ENCODE data around the gene KYNU.

The KYNU gene

DNA sequence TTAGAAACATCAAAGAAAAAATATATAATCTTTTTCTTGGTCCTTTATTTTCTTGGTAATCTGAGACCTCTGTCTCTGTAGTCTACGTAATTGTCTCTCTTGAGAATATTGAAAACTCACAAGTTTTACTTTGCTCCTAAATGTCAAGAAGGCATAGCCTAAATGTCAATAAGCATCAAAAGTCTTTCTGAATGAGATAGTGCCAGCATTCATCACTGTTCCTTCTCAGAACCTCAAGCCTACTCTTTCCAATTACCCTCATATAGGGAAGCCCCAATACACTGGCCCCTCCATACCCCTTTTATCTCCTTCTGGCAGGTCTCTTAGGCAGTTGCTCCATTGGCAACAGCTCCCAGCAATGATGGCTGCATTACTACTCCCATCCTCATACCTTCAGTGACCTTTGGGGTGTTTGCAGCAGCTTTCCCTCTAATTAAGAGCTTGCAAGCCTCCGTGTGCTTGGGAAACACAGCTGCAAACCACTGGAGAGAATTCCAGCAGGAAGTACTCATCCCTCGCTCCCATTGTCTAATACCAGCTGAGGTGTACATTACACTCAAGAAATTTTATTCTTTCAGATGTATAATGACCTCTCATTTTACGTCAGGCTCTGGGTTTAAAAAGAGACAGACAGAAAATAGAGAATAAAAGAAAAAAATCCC is 95.8 kb downstream of the KYNU start:
- no peak for DNase-seq

DNA sequence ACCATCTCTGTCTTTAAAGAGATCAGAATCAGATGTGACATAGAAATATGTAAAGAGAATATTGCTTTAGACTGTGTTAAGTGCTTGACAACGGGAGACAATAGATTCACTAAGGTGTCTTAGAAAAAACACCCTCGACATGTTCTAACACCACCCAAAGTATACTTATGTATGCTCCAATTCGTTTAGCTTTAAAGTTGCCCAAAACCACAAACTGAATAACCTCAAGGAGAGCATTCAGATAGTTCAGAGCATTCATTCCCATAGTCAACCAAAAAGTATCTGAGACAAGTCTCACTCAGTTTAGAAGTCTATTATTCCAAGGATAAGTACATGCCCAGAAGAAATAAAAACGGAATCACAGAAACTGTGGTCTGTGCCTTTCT is 96.4 kb downstream of the KYNU start:
- DNase-seq, result no peak

DNA sequence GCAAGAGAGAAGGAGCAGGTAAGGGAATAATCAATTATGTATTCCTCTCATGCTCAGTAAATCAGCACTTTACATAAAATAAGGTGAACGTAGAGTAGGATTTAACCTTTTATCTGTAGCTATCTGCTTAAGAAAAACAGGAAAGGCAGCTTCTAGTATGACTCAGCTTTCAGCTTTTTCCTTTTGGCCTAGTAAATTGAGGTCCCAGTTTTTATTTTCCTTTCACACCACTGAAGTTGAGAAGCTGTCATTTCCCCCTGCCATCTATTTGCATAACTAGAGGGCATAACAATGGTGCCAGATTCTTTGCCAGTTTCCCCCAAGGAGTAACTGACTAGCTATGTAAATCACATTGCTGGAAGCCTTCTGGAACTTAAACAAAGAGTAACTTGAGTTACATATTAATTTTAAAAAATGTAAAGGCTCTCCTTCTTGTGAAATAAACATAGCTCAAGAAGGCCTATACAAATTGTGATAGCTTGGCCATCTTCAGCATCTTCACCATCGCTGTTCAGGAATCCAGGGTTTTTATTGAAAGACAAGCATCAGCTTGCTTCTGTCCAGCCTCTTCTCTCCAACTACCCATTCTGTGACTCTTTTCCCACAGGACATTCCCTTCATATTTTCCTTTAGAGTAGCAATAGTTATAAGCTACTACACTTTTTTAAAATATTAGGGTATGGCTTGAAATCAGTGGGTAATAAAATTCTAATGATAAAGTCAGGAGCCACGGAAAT is 97.0 kb downstream of the KYNU start:
- DNase-seq, result no peak

DNA sequence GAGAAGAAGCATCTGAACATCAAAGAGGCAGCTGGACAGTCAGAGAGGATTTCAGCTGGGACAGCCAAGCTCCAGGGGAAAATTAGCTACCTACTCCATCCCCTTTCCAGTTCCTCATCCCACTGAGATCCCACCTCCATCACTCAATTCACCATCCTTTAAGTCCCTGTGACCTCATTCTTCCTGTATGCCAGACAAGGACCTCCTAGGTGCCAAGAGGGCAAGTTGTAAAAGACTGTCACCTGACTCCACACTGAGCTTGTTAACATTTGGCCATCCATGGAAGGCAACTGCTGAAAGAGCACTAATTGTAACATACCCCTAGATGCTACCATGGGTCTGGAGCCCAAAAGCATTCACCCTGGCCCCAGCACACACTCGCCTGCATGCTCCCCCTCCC is 97.8 kb downstream of the KYNU start:
- DNase-seq, result no peak

DNA sequence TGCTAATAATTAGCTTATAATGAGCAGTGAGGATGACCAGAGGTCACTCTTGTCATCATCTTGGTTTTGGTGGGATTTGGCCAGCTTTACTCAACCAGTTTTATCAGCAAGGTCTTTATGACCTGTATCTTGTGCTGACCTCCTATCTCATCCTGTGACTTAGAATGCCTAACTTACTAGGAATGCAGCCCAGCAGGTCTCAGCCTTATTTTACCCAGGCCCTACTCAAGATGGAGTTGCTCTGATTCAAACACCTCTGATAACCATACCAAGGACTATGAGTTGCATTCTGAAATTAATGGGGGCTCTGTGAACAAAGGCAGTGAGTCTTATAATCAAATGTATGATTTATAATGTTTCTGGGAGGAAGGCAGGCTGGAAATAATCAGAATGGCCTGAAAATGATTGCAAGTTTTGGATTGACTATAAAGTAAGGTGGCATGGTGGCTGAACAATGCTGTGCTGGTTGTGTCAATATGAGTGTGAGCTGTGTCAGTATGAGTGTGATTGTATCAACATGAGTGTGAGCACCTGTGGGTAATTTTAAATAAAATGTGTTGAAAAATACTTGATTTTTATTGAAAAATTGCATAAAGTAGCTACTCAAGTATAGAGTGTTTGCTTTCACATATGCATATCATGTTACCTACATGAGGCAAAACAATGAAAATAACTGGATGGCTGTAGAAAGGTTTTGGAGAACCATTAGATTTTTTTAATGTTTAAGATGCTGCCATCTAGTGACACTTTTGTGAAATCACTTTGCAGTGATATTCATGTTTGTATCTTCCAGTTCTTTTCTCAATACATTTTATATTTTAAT is 103.0 kb downstream of the KYNU start:
- peak; percentile 4 for DNase-seq

DNA sequence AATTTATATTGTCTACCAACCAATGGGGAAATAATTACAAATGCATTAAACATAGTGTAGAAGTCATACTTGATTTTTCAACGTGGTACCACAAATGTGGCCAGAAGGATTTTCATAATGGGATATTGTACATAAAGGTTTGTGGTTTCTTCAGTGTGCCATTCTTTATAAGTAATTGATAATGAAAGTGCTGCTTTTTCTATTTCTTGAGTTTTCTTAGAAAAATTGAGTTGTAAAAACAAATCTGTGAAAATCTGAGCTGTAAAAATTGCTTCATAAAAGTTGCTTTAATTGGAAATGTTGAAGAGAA is 103.6 kb downstream of the KYNU start:
- no peak for DNase-seq

DNA sequence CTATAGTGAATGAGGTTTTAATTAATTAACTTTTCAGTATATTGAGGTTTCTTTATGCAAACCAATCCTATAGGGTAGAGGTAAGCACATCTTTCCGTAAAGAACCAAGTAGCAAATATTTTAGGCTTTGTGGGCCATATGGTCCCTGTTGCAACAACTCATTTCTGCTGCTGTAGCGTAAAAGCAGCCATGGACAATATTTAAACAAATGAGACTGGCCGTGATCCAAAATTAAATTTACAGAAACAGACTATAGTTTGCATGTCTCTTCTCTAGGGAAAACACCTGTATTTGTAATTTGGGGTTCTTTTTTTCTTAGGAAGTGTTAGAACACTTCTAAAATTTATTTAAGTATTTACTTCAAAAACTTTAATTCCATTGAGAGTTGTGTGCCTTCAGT is 104.3 kb downstream of the KYNU start:
- DNase-seq, result no peak

DNA sequence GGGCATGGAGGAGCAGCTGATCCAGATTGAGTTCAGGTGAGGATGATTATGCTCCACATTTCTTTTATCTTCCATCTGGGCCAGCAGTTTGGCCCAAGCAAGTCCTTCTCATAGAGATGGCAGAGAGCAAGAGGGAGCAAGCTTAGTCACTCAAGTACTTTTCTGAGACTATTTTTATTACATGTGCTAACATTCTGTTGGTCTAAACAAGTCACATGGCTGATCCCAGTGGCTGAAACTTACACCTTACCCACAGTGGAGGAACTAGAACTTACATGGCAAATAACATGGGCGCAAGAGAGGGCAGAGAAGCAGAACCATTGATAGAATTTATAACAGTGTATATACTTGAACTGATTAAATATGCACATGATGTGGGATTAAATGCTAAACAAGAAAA is 105.7 kb downstream of the KYNU start:
- no peak for DNase-seq

DNA sequence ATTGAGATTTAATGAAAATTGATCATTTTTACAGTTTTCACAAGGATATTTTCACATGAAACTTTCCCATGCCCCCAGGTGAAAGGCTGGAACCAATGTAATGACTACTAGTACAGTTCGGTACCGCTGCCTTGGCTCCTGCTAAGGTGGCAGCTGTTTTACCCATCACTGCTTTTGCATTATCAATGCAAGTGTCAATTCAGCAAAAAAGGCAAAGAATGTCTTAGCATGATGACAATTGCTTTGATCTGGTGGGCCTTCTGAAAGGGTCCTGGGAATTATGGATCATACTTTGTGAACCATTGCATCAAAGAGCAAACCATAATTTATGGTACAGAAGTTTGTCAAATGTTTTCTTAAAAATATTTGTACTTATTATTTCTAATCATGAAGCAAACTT is 107.2 kb downstream of the KYNU start:
- no peak for DNase-seq

DNA sequence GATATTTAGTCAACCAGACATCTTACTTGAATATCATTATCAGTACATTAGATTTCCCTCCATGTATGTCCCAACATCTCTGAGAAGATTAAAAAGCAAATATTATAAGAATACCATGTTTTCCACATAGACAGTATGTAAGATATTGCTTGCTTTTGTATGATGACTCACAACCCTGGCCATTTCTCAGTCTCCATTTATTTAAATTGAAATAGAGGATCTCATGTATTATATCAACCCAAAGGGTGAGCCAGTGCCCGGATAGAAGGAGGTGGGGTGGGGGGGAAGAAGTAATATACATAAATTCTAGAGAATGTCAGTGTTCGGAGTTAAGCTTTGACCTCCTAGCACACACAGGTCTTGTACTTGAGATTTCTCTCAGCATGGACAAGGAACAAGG is 109.6 kb downstream of the KYNU start:
- no peak for DNase-seq

DNA sequence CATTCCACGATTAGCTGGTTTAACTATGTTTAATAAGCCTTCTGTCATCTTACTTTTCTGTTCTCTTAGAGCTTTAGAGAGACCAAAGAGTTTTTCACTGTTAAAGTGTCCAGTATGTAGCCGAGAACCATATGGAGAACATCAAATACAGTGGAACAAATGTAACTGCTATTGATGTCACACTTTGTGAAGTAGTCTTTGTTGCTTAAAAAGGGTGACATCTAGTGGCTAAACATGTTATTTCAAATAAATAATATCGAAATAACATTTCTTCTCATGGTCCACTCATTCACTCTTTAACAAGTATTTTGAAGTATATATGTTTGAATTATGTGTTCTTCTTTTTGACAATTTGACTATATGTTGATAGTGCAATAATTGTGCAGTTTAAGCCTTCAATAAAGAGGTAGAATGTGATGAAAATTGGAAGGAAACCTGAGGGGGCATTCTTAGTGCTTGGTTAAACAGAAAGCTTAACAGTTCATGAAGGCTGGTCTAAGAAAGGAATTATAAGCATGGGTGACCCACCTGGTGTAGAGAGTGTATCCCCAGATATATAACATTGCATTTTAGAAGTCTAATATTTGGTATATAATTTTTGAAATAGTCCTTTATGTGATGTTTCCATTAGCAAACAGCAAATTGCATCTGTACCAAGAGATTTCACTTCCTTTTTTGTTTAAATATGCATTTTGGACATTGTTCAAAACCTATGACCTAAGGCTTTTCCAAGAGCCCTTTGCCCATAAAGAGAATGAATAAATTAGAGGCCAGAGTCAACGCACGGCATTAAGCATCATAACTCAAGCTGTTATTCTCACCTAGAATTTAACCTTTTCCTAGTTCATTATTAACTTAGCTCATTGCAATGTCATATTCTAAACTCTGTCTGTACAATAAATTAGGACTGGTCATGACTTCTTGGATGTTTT is 112.1 kb downstream of the KYNU start:
- peak; percentile 17 for DNase-seq

DNA sequence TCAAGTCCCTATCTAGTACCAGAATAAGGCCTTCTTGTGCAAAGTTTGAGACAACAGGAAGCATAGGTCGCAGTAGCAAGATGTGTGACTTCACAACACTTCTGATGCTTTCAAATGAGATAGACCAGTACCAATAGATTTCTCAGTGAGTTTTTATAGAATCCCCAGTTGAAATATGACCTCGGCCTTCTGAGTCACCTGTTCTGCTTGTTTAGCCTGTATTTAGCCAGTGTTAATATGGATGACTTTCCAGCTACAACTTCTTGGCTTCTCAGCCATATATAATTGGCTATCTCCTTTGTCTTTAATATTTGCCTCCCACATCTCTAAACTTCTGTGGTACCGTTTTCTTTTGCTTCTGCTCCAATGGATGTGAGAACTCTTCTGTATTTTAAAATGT is 113.8 kb downstream of the KYNU start:
- no peak for DNase-seq

DNA sequence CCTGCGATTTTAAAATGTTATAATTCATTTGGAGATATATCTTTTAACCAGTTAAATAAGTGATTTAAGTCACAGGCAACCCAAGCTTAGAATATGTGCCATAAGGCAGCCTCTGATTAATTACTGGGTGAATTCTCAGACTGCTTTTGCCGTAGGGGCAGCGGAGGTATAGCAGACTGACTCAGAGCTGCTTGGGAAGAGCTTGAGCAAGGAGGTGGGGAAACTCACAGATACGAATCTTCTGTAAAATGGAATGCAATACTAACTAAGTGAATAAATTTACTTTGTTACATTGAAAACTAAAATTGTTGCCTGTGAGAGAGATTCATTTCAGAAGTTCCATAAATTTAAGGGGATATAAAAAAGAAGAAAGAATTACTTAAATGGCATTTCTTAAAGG is 115.4 kb downstream of the KYNU start:
- no peak for DNase-seq

DNA sequence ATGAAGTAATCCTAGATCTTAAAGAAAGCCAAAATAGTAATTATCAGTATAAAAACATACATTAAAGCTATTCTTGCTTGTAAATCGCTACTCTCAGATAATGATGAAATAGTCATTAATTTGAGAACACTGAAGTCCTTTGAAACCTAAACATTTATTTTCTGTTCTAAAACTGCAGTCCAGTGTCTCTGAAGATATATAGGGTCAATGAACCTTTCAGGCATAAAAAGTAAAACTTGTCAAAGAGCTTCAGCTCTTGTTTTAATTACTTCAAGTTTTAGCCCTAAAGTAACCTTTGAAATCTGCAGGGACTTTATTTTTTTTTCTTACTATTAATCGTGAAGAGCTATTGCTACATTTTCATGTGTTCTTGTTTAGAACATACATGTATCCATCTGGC is 116.3 kb downstream of the KYNU start:
- no peak for DNase-seq

DNA sequence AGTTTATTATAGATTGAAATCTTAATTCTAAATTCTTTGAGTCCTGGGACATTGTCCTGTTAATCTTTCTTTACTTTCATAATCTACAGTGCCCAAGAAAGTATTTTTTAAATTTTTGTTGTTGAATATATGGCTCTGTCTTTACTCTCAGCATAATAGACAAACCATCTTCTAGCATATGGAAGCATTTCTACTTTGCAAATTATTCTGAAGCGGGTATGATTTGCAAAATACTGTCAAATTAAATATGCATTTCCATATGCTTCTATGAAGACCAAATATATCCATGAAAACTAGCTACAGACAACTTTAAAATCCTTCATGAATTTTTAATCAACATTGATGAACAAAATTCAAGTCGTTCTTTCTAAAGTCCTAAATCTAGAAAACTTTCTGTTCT is 117.2 kb downstream of the KYNU start:
- DNase-seq, result no peak

DNA sequence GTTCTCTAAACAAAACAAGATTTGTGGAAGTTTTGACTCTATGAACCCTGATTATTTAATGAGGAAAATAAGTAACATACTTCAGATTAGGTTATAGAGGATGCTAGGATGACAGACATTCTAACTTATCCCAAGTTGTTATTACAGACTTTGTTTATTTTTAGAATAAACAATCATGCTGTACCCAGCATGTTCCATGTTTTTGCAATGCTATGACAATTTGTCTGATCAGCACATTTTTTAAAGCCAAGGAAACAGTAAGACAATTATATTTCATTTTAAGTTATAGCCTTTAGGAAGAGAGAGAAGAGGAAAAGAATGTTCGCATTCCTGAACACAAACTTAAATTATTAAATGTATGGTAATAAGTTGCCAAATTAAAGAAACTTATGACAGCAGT is 119.8 kb downstream of the KYNU start:
- DNase-seq, result no peak

DNA sequence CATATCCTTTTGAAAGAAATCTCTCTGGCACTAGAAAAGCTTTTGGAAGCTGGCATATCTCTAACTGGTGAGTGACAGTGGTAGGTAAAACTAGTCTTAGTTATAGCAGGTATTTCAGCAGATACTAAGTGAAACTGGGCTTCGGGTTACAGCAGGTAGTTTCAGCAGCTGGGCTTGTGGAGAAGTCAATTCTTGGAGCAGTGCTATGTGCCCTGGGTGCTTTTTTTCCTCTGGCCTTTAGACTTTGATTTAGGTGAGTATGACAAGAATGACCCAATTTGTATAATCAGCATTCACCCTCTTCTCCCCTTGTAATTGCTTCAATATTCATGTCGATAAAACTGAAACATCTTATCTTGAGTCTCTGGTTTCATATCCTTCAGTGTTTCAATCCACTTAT is 123.1 kb downstream of the KYNU start:
- DNase-seq, result no peak

DNA sequence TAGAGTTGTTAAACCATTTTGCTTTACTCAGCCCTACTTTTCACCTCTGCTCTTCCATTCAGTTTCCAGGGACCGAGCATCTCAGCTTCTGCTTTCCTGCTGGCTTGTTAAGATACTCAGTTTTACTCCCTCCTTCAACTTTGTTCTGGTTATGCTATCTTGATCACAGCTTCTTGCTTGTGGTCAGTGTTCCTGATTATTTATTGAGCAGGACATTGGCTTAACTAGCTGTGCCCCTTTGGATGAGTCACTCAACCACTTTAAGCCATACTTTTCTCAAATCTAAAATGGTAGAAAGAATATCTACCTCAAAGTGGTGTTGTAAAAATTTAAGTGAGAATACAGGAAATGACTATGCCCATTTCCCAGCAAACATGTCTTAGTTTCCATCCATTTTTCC is 124.0 kb downstream of the KYNU start:
- DNase-seq, result no peak

DNA sequence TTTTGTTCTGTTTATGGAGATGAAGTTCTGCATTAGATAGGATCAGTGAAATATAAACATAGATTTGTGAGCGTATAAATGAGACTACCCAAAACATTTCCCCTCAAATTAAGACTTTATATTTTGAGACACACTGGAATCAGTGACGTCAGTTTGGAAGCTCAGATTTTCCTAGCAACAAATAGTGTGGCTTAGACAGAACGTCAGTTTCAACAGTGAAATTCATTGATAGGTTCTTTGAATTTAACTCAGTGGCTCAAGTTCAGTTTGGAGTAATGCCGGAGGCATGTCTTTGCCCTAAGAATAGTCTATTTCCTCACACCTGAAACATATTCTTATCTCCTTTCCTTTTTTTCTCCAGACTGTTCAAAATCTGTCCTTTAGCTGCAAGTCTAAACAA is 138.2 kb downstream of the KYNU start:
- DNase-seq, result no peak

DNA sequence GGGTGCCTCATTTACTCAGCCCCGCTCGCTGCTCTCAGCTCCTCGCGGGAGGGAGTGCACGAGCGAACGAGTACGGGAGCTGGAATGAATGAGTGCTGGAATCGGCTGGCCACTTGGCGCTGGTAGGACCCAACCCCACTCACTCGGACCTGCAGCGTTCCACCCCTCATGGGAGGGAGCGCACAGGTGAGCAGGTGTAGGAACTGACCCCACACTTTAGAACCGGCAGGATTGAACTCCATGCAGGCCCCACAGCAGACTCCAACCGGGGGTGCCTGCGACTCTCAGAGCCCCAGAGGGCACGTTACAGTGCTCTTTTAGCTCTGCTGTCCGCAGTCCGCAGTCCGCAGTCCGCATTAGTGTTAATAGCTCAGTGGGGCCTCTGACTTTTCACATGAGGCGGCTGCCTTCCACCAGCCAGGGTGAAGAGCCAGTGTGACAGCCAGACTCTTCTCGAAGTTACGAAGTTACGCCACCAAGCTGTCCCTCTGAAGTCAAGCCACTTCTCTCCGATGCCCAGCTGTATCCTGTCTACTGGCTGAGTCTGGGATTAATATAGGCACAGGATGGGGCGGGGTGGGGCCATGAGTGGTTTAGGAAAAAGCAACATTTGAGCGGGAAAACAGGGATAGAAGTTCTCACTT is 149.1 kb downstream of the KYNU start:
- no peak for DNase-seq

DNA sequence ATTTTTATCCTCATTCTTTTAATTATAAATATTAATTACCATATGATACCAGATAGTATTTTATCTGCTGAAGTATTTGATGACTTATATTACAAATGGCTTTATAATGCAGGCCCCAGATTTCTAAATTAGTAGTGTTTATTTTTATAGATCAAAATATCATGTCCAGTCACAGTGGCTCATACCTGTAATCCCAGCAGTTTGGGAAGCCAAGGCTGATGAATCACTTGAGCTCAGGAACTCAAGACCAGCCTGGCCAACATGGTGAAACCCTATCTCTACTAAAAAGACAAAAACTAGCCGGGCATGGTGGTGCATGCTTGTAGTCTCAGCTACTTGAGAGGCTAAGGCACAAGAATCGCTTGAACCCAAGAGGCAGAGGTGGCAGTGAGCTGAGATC is 151.7 kb downstream of the KYNU start:
- no peak for DNase-seq

DNA sequence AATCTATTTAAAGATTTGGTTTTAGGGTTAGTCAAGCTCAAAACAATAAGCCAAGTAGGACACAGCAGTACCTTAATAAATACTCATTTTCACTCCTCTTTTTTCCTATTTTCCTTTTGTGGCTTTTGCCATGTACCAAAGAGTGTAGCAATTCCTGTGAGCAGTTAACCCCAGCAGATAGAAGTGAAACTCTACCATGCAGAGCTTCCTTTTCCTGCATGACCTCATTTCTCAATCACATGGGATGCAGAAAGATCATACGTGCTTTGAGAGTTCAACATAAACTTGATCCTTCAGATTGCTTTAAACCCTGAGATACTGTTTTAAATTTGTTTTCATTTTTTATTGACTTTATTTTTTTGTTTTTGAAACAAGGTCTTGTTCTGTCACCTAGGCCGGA is 152.7 kb downstream of the KYNU start:
- DNase-seq, result no peak
